Nephron progenitor cell (in vitro differentiated cells): Measurements from ENCODE around the gene GPR153.

Source experiments
- DNase-seq: peaks from one replicate; pipeline ENCODE4 v3.0.0; 2021
- H3K27ac Mint-ChIP-seq: 2 replicates; pipeline ENCODE4 v1.8.0; 2021; ENCODE audit warnings: mild to moderate bottlenecking, moderate library complexity, mixed read lengths
- H3K27me3 Mint-ChIP-seq: 2 replicates; pipeline ENCODE4 v1.8.0; 2021; ENCODE audit warnings: mild to moderate bottlenecking, low read depth, mixed read lengths; ENCODE audit not compliant: poor library complexity
- H3K36me3 Mint-ChIP-seq: 2 replicates; pipeline ENCODE4 v1.8.0; 2021; ENCODE audit warnings: low read depth, mixed read lengths
- H3K4me1 Mint-ChIP-seq: 2 replicates; pipeline ENCODE4 v1.8.0; 2021; ENCODE audit warnings: mixed read lengths
- H3K4me3 Mint-ChIP-seq: 2 replicates; pipeline ENCODE4 v1.8.0; 2021; ENCODE audit warnings: mild to moderate bottlenecking, moderate library complexity, mixed read lengths
- H3K9me3 Mint-ChIP-seq: 2 replicates; pipeline ENCODE4 v1.8.0; 2021; ENCODE audit warnings: mild to moderate bottlenecking, moderate library complexity, mixed read lengths
- TF ChIP-seq, protein P1 (sequence below): fragments of 200-600 bp; sonication (generic); IDR thresholded peaks from 2 replicates; pipeline ENCODE4 v1.5.0; 2021; ENCODE audit warnings: antibody characterized with exemption

GPR153 gene

DNA sequence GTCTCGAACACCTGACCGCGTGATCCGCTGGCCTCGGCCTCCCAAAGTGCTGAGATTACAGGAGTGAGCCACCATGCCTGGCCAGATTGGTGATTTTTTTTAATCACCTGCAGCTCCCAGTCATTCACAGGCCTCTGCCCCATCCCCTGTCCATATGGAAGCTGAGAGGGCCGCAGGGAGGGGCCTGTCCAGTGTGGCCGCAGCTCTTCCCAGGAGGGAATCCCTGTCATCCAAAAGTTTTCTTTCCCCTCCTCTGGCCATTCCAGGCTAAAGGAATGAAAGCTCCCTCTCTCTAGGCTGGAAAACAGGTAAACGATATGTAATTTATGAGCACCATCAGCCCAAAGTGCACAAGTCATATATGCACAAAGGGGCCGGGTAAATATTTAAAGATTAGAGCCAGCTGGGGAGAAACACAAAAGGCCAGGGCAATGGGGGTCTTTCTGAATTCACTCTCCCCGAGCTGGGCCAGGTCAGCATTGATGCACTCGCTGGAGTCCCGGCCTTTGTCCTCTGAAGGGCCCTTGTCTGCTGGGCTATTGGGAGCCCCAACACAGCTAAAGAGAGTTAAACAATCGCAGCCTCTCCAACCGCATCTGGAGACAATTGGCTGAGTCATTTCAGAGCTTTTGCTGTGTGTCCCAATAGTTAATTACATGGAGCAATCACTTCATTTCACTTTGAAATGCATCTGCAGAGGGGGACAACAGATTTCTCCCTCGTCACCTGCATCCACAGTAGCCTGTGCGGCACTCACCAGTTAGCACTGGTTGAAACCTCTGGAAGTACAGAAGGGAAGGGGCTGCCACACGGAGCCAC is 20.7 kb downstream of the GPR153 start:
- Mint-ChIP-seq H3K36me3 (no peaks in the 10 kb centered on the region), H3K4me3 (no peak overlapping the region), H3K27me3 (peaks cover 76% of the 10 kb centered on the region), H3K4me1 (peaks cover 15% of the 10 kb centered on the region), H3K9me3 (no peaks in the 10 kb centered on the region), H3K27ac (no peak overlapping the region)
- TF ChIP-seq, protein P1, sequence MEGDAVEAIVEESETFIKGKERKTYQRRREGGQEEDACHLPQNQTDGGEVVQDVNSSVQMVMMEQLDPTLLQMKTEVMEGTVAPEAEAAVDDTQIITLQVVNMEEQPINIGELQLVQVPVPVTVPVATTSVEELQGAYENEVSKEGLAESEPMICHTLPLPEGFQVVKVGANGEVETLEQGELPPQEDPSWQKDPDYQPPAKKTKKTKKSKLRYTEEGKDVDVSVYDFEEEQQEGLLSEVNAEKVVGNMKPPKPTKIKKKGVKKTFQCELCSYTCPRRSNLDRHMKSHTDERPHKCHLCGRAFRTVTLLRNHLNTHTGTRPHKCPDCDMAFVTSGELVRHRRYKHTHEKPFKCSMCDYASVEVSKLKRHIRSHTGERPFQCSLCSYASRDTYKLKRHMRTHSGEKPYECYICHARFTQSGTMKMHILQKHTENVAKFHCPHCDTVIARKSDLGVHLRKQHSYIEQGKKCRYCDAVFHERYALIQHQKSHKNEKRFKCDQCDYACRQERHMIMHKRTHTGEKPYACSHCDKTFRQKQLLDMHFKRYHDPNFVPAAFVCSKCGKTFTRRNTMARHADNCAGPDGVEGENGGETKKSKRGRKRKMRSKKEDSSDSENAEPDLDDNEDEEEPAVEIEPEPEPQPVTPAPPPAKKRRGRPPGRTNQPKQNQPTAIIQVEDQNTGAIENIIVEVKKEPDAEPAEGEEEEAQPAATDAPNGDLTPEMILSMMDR: no peak
- no peak for DNase-seq

DNA sequence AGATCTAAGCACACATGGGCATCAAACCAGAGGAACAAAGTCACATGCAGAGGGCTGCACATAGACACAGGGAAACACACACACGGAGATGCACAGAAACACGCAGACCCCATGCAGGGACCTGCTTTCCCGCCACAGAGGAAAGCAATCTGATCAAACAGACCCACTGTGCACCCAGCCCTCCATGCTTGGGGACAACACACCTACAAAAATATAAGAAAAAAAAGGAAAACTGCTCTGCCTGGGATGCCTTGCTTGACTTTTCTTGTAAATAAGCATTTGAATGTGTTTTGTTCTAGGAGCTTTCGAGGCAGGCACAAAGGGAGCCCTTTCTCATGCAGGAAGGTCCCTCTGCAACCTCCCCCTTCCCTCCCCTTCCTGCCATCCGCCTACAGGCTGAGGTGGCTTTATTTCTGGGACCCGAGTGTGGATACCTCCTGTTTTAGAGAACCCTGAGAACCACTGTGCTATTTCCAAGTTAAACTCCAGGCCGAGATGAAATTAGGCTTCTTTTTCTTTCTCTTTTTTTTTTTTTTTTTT is 21.6 kb downstream of the GPR153 start:
- DNase-seq: no peak
- H3K4me3 Mint-ChIP-seq: no peak overlapping the region
- H3K27me3 Mint-ChIP-seq: peaks cover 67% of the 10 kb centered on the region
- H3K27ac Mint-ChIP-seq: no peak overlapping the region
- TF ChIP-seq, protein P1: no peak
- no peaks in the 10 kb centered on the region for H3K36me3 Mint-ChIP-seq
- no peaks in the 10 kb centered on the region for H3K9me3 Mint-ChIP-seq
- peaks cover 24% of the 10 kb centered on the region for H3K4me1 Mint-ChIP-seq

DNA sequence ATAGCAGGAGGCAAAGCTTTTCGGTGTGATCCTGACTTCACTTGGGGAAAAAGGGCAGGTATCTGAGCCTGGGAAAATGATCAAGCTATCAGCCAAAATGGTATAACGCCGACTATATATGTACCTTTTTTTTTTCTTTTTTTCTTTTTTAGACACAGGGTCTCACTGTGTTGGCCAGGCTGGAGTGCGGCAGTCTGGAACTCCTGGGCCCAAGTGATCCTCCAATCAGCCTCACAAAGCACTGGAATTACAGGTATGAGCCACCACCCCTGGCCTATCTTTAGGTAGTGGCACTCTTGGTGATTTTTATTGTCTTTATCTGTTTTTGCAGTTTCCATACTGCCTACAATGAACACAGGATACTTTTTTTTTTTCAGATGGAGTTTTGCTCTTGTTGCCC is 23.8 kb downstream of the GPR153 start:
- no peak overlapping the region for H3K4me3 Mint-ChIP-seq
- DNase-seq: no peak
- H3K9me3 Mint-ChIP-seq: no peaks in the 10 kb centered on the region

DNA sequence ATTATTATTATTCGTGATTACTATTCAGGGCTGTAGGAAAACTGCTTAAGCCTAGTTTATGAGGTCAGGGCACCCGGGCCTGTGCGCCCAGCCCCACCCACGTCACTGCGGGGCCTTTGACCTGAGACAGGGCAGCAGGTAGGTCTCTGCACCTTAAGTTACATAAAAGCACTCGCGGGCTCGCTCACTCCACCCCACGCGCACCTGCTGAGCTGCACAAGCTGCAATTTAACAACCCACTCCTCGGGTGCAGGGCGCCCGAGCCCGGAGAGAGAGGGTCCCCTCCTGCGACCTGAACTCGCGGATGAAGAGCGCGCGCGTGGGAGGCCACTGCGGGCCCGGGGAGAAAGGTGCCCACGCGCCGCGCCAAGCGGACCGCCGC is 25.6 kb downstream of the GPR153 start:
- Mint-ChIP-seq H3K27me3 (peaks cover 29% of the 10 kb centered on the region), H3K36me3 (peaks cover 22% of the 10 kb centered on the region), H3K4me1 (peaks cover 35% of the 10 kb centered on the region), H3K4me3 (peak overlapping the region; percentile 89), H3K27ac (peak overlapping the region; percentile 39), H3K9me3 (no peaks in the 10 kb centered on the region)
- DNase-seq: no peak
- TF ChIP-seq, protein P1: no peak

More for the DNA sequence above, 23.8 kb downstream of the GPR153 start:
- Mint-ChIP-seq H3K4me1 (peaks cover 39% of the 10 kb centered on the region), H3K36me3 (peaks cover 10% of the 10 kb centered on the region), H3K27me3 (peaks cover 48% of the 10 kb centered on the region), H3K27ac (no peak overlapping the region)
- TF ChIP-seq, protein P1: no peak

DNA sequence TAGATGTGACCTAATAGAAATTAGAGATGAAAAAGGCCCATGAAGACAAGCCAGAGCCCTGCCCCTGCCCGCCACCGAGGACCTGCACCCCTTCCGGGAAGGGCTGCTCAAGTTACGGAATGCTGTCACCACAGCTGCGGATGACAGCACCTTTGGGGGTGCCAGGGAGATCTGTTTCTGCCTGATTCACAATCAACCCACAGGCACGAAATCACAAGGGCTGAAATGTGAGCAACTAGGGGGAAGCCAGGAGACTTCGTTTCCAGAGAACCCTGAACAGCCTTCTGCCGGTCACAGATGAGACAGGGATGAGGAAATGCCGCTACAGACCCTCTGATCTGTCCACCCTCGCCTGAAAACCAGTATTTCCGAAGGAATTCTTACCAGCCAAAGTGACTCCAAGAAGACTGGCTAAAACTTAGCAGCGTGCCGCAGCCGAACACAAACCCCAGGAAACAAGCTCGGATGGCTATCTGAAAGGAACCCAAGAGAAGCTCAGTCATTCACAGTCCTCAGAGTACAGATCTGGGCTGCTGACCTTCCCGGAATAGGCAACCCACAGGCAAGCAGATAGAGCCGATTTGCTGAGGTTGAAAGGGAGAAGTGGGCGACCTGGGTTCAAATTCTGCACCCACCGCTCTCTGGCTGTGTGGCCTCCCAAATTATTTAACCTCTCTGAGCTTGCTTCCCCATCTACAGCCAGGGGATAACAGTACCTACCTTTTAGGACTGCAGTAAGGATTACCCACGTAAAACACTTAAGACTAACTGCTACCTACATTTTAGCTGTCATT is 26.2 kb downstream of the GPR153 start:
- Mint-ChIP-seq H3K27me3 (peaks cover 24% of the 10 kb centered on the region), H3K4me1 (peaks cover 35% of the 10 kb centered on the region), H3K9me3 (no peaks in the 10 kb centered on the region), H3K36me3 (peaks cover 25% of the 10 kb centered on the region), H3K4me3 (peak overlapping the region; percentile 89), H3K27ac (peak overlapping the region; percentile 78)
- no peak for DNase-seq
- TF ChIP-seq, protein P1: no peak
